ENCODE results near the gene LAPTM5. TPM values are rescaled to one million over a fixed set of nuclear protein-coding genes. Genes with fewer than 3 reads are reported as not detected.

Gene LAPTM5
- total RNA-seq, 1 experiment from 2014 or later, result not detected

DNA sequence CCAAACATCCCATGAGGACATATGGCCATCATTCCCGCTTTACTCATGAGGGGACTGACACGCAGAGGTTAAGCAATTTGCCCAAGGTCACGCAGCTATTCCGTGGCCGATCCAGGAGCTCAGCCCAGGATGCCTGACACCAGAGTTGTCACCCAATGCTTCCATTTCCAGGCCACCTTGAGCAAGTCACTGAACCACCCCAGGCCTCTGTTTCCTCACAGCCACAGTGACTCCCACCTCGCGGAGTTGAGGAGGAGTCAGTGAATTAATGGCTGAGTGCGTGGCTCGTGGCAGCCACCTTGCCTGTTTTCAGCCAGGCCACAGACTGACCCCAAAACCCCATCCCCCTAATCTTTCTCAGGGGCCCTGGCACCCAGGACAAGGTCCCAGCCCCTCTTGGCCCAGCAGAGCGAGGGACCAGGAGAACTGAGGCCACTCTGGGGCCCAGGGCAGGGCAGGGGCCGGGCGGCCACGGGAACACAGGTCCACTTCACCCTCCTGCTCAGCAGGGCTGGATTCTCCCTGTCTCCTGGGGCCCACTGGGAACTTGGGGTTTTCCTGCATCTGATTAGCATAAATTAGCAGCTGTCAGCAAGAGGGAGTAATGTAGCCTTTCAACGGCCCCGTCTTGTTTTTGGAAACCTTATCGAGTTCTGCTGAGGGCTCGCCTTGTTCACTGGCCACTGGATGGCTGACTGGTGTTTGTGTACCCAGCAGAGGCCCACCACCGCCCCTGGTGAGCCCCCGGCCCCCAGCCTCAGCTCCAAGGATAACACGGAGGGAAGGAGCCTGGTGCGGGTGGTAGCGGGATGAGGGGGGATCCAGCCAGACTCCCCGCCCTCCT lies 19.7 kb upstream of the LAPTM5 start:
- H3K27ac ChIP-seq (ENCODE audit: low read depth, low read length, poor library complexity, severe bottlenecking), result no peak overlapping the region
- intact Hi-C loops (cut with micrococcal nuclease; ENCODE audit: unreplicated experiment), result no loop called here
- CTCF ChIA-PET, result interaction anchor here (1.0 to 3.2 kb wide), 3 partner anchors 9 to 58 kb away, joined by 4 to 56 read pairs (median 5); no protein-coding TSS in a partner anchor
- no TSS peak for BruUV-seq (replicated peaks)
- no peak for TF ChIP-seq EZH2 (IDR thresholded peaks at IDR 0.05; ENCODE audit: borderline replicate concordance, low read depth, low read length, poor library complexity, severe bottlenecking)
- TF ChIP-seq, protein P1, sequence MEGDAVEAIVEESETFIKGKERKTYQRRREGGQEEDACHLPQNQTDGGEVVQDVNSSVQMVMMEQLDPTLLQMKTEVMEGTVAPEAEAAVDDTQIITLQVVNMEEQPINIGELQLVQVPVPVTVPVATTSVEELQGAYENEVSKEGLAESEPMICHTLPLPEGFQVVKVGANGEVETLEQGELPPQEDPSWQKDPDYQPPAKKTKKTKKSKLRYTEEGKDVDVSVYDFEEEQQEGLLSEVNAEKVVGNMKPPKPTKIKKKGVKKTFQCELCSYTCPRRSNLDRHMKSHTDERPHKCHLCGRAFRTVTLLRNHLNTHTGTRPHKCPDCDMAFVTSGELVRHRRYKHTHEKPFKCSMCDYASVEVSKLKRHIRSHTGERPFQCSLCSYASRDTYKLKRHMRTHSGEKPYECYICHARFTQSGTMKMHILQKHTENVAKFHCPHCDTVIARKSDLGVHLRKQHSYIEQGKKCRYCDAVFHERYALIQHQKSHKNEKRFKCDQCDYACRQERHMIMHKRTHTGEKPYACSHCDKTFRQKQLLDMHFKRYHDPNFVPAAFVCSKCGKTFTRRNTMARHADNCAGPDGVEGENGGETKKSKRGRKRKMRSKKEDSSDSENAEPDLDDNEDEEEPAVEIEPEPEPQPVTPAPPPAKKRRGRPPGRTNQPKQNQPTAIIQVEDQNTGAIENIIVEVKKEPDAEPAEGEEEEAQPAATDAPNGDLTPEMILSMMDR (conservative IDR thresholded peaks at IDR 0.05; ENCODE audit: low read depth, low read length), result no peak
- no peaks in the 10 kb centered on the region for H3K9me3 ChIP-seq (ENCODE audit: low read depth, low read length, poor library complexity, severe bottlenecking)
- peaks cover 19% of the 10 kb centered on the region for H3K4me1 ChIP-seq (ENCODE audit: insufficient read depth, low read length, poor library complexity, severe bottlenecking)
- H3K4me3 ChIP-seq (ENCODE audit: low read depth, low read length, poor library complexity, severe bottlenecking), result no peak overlapping the region
- POLR2A ChIA-PET (ENCODE audit: low non-redundant PET), result no interaction called here
- DNase-seq (ENCODE audit: low spot score), result peak; percentile 35
- no peaks in the 10 kb centered on the region for H3K36me3 ChIP-seq (ENCODE audit: insufficient read depth, low read length, poor library complexity, severe bottlenecking)
- no peaks in the 10 kb centered on the region for H3K27me3 ChIP-seq (replicated peaks; ENCODE audit: insufficient read depth, low read depth, low read length, poor library complexity)

DNA sequence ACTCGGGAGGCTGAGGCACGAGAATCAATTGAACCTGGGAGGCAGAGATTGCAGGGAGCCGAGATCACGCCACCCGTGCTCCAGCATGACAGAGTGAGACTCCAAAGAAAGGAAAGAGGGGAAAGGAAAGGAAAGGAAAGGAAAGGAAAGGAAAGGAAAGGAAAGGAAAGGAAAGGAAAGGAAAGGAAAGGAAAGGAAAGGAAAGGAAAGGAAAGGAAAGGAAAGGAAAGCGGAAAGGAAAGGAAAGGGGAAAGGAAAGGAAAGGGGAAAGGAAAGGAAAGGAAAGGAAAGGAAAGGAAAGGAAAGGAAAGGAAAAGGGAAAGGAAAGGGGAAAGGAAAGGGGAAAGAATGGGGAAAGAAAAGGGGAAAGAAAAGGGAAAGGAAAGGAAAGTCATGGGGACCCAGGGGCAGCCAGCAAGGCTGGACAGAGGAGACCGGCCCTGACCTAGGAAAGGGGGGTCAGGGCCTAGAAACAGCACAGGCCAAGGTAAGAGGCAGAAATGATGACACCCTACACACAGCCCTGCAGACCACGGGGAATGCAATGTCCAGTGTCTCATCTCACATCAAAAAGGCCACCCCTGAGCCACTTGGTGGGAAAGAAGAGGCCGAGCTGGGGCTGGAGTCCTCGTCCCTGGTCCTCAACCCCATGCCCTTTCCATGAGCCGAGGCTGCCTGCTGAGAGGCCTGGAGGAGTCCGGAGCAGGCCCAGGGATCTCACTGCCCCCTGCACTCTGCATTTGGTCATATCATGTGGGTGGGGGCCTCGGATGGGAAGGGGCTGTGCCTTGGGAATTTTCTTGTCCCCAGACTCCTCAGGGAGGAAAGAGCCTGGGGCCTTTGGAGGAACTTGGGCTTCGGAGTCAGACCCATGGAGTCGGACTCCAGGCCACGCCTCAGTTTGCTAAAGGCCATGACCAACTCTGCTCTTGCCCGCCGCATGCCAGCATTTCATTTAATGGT lies 18.8 kb upstream of the LAPTM5 start:
- ChIA-PET CTCF (no interaction called here), POLR2A (ENCODE audit: low non-redundant PET) (no interaction called here)
- intact Hi-C loops (cut with micrococcal nuclease; ENCODE audit: unreplicated experiment), result no loop called here
- Histone ChIP-seq H3K4me1 (ENCODE audit: insufficient read depth, low read length, poor library complexity, severe bottlenecking) (peaks cover 19% of the 10 kb centered on the region), H3K4me3 (ENCODE audit: low read depth, low read length, poor library complexity, severe bottlenecking) (no peak overlapping the region), H3K27me3 (replicated peaks; ENCODE audit: insufficient read depth, low read depth, low read length, poor library complexity) (no peaks in the 10 kb centered on the region), H3K27ac (ENCODE audit: low read depth, low read length, poor library complexity, severe bottlenecking) (no peak overlapping the region), H3K9me3 (ENCODE audit: low read depth, low read length, poor library complexity, severe bottlenecking) (no peaks in the 10 kb centered on the region), H3K36me3 (ENCODE audit: insufficient read depth, low read length, poor library complexity, severe bottlenecking) (no peaks in the 10 kb centered on the region)
- TF ChIP-seq EZH2 (IDR thresholded peaks at IDR 0.05; ENCODE audit: borderline replicate concordance, low read depth, low read length, poor library complexity, severe bottlenecking), result no peak
- TF ChIP-seq, protein P1 (conservative IDR thresholded peaks at IDR 0.05; ENCODE audit: low read depth, low read length), result no peak
- BruUV-seq (replicated peaks), result no TSS peak
- DNase-seq (ENCODE audit: low spot score), result no peak

DNA sequence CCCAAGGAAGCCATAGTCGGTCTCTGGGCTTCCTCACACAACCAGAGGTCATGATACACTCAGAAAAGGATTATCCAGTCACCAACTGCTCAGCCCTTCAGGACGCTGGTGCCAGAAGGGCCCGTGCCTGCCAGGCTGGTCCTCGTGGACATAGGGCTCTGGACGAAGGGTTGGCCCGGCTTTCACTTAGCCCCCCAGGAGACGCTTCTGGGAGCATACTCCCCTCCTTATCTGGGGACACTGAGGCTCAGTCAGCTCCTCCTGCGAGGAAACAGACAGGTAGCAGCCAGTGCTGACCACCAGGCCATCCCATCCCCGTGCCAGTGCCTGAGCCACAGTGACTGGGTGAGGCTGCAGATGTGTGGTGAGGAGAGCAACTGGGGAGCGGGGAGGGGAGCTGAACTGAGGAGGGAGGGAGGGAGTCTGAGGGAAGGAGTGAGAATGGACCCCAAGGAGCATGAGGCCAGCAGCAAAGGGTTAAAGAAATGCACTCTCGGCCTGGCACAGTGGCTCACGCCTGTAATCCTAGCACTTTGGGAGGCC lies 17.9 kb upstream of the LAPTM5 start:
- BruUV-seq (replicated peaks), result no TSS peak
- CTCF ChIA-PET, result no interaction called here
- H3K27ac ChIP-seq (ENCODE audit: low read depth, low read length, poor library complexity, severe bottlenecking), result no peak overlapping the region

More for the DNA sequence above, 17.9 kb upstream of the LAPTM5 start:
- POLR2A ChIA-PET (ENCODE audit: low non-redundant PET), result no interaction called here
- Histone ChIP-seq H3K36me3 (ENCODE audit: insufficient read depth, low read length, poor library complexity, severe bottlenecking) (no peaks in the 10 kb centered on the region), H3K4me1 (ENCODE audit: insufficient read depth, low read length, poor library complexity, severe bottlenecking) (peaks cover 19% of the 10 kb centered on the region), H3K27me3 (replicated peaks; ENCODE audit: insufficient read depth, low read depth, low read length, poor library complexity) (no peaks in the 10 kb centered on the region), H3K4me3 (ENCODE audit: low read depth, low read length, poor library complexity, severe bottlenecking) (no peak overlapping the region), H3K9me3 (ENCODE audit: low read depth, low read length, poor library complexity, severe bottlenecking) (no peaks in the 10 kb centered on the region)
- no peak for DNase-seq (ENCODE audit: low spot score)
- no peak for TF ChIP-seq EZH2 (IDR thresholded peaks at IDR 0.05; ENCODE audit: borderline replicate concordance, low read depth, low read length, poor library complexity, severe bottlenecking)
- TF ChIP-seq, protein P1 (conservative IDR thresholded peaks at IDR 0.05; ENCODE audit: low read depth, low read length), result no peak
- intact Hi-C loops (cut with micrococcal nuclease; ENCODE audit: unreplicated experiment), result no loop called here

Data from A673 (cell line).